ENCODE data around the gene CFTR.

The CFTR gene

GRCh38 chr7:117564627-117565026, 84.8 kb downstream of the CFTR start:
- no peak for TF ChIP-seq CTCF (IDR thresholded peaks at IDR 0.05; ENCODE audit: poor library complexity, severe bottlenecking)
- Histone ChIP-seq H3K27ac (ENCODE audit: poor library complexity, severe bottlenecking) (no peak overlapping the region), H3K27me3 (ENCODE audit: insufficient read depth, poor library complexity, severe bottlenecking) (peaks cover 2% of the 10 kb centered on the region), H3K4me1 (ENCODE audit: insufficient read depth, poor library complexity, severe bottlenecking) (no peaks in the 10 kb centered on the region), H3K9me3 (ENCODE audit: severe bottlenecking) (no peaks in the 10 kb centered on the region), H3K36me3 (ENCODE audit: low read depth) (no peaks in the 10 kb centered on the region), H3K4me3 (ENCODE audit: severe bottlenecking) (no peak overlapping the region)
- ATAC-seq (ENCODE audit: low read depth) (no peak), DNase-seq (ENCODE audit: low spot score) (no peak)

GRCh38 chr7:117565226-117565625, 85.4 kb downstream of the CFTR start:
- no peak overlapping the region for H3K4me3 ChIP-seq (ENCODE audit: severe bottlenecking)
- TF ChIP-seq CTCF (IDR thresholded peaks at IDR 0.05; ENCODE audit: poor library complexity, severe bottlenecking), result no peak
- no peaks in the 10 kb centered on the region for H3K36me3 ChIP-seq (ENCODE audit: low read depth)
- no peaks in the 10 kb centered on the region for H3K4me1 ChIP-seq (ENCODE audit: insufficient read depth, poor library complexity, severe bottlenecking)
- peaks cover 2% of the 10 kb centered on the region for H3K27me3 ChIP-seq (ENCODE audit: insufficient read depth, poor library complexity, severe bottlenecking)
- ATAC-seq (ENCODE audit: low read depth), result no peak
- H3K9me3 ChIP-seq (ENCODE audit: severe bottlenecking), result no peaks in the 10 kb centered on the region
- no peak overlapping the region for H3K27ac ChIP-seq (ENCODE audit: poor library complexity, severe bottlenecking)
- DNase-seq (ENCODE audit: low spot score), result no peak

- H3K27ac ChIP-seq (ENCODE audit: poor library complexity, severe bottlenecking), result no peak overlapping the region
- no peaks in the 10 kb centered on the region for H3K4me1 ChIP-seq (ENCODE audit: insufficient read depth, poor library complexity, severe bottlenecking)
- H3K36me3 ChIP-seq (ENCODE audit: low read depth), result no peaks in the 10 kb centered on the region
- ATAC-seq (ENCODE audit: low read depth) (no peak), DNase-seq (ENCODE audit: low spot score) (no peak)
- H3K4me3 ChIP-seq (ENCODE audit: severe bottlenecking), result no peak overlapping the region
- H3K9me3 ChIP-seq (ENCODE audit: severe bottlenecking), result no peaks in the 10 kb centered on the region
- peaks cover 2% of the 10 kb centered on the region for H3K27me3 ChIP-seq (ENCODE audit: insufficient read depth, poor library complexity, severe bottlenecking)
- no peak for TF ChIP-seq CTCF (IDR thresholded peaks at IDR 0.05; ENCODE audit: poor library complexity, severe bottlenecking)
Measured at GRCh38 chr7:117567781-117568180, 88.0 kb downstream of the CFTR start.

GRCh38 chr7:117572856-117573620, 93.2 kb downstream of the CFTR start:
- H3K27me3 ChIP-seq (ENCODE audit: insufficient read depth, poor library complexity, severe bottlenecking), result no peaks in the 10 kb centered on the region
- H3K9me3 ChIP-seq (ENCODE audit: severe bottlenecking), result no peaks in the 10 kb centered on the region
- H3K4me1 ChIP-seq (ENCODE audit: insufficient read depth, poor library complexity, severe bottlenecking), result no peaks in the 10 kb centered on the region
- H3K4me3 ChIP-seq (ENCODE audit: severe bottlenecking), result no peak overlapping the region
- no peak overlapping the region for H3K27ac ChIP-seq (ENCODE audit: poor library complexity, severe bottlenecking)
- DNase-seq (ENCODE audit: low spot score) (no peak), ATAC-seq (ENCODE audit: low read depth) (no peak)
- no peaks in the 10 kb centered on the region for H3K36me3 ChIP-seq (ENCODE audit: low read depth)
- TF ChIP-seq CTCF (IDR thresholded peaks at IDR 0.05; ENCODE audit: poor library complexity, severe bottlenecking), result no peak

GRCh38 chr7:117581424-117581823, 101.6 kb downstream of the CFTR start:
- no peaks in the 10 kb centered on the region for H3K4me1 ChIP-seq (ENCODE audit: insufficient read depth, poor library complexity, severe bottlenecking)
- no peak overlapping the region for H3K4me3 ChIP-seq (ENCODE audit: severe bottlenecking)
- no peak overlapping the region for H3K27ac ChIP-seq (ENCODE audit: poor library complexity, severe bottlenecking)
- no peaks in the 10 kb centered on the region for H3K9me3 ChIP-seq (ENCODE audit: severe bottlenecking)
- no peak for TF ChIP-seq CTCF (IDR thresholded peaks at IDR 0.05; ENCODE audit: poor library complexity, severe bottlenecking)
- no peaks in the 10 kb centered on the region for H3K36me3 ChIP-seq (ENCODE audit: low read depth)
- DNase-seq (ENCODE audit: low spot score), result no peak
- H3K27me3 ChIP-seq (ENCODE audit: insufficient read depth, poor library complexity, severe bottlenecking), result no peaks in the 10 kb centered on the region
- no peak for ATAC-seq (ENCODE audit: low read depth)

Data from RWPE2 (cell line).